ENCODE results near the gene SPATA6.

- TF ChIP-seq CTCF (IDR thresholded peaks at IDR 0.05) (no peak), MAFK (IDR thresholded peaks at IDR 0.05; ENCODE audit: partially characterized antibody) (no peak)
Measured at GRCh38 chr1:48492392-48492791, 20.4 kb upstream of the SPATA6 start.

Data from A549 (cell line).